Testis (tissue), 3 donors: ENCODE data around the gene ARHGAP23. TPM values are rescaled to one million over a fixed set of nuclear protein-coding genes. Genes with fewer than 3 reads are reported as not detected.

Experiments
- DNase-seq: peaks from one replicate; pipeline ENCODE4 v3.0.0-alpha.2; 2019
- H3K27ac ChIP-seq, 2 donors: fragments of 200-600 bp; sonication (generic); one replicate each; pipeline ENCODE4 v1.5.1; 2019
- H3K27me3 ChIP-seq: fragments of 200-600 bp; sonication (generic); one replicate; pipeline ENCODE4 v1.5.1; 2019
- H3K36me3 ChIP-seq: fragments of 200-600 bp; sonication (generic); one replicate; pipeline ENCODE4 v1.5.1; 2017; ENCODE audit warnings: low read depth; ENCODE audit errors: missing control alignments
- H3K4me1 ChIP-seq: fragments of 200-600 bp; sonication (generic); one replicate; pipeline ENCODE4 v1.5.1; 2019
- H3K4me3 ChIP-seq, 2 donors: fragments of 200-600 bp; sonication (generic); one replicate each; pipeline ENCODE4 v1.5.1; 2017 to 2019
- H3K9me3 ChIP-seq: fragments of 200-600 bp; sonication (generic); one replicate; pipeline ENCODE4 v1.5.1; 2017
- CTCF ChIP-seq, 3 experiments: fragments of 450-650 bp in 2 of 3; fragments of 200-600 bp in 1 of 3; sonication (generic) in 1 of 3; IDR thresholded peaks; one replicate each; pipeline ENCODE4 v1.5.1; 2016 to 2019; ENCODE audit warnings: antibody characterized with exemption in 3 of 3, mild to moderate bottlenecking in 2 of 3, moderate library complexity in 1 of 3
- POLR2A ChIP-seq: fragments of 450-650 bp; IDR thresholded peaks from one replicate; pipeline ENCODE4 v1.6.1; 2017; ENCODE audit warnings: antibody characterized with exemption, mild to moderate bottlenecking, moderate library complexity
- WGBS, 2 donors: methylation state at CpG; one replicate each; pipeline ENCODE4 v1.1.5; 2018; 5-methylcytosine and 5-hydroxymethylcytosine counted together
- intact Hi-C: fragments of 100-400 bp; cut with DNase I; formaldehyde crosslinking; loops from one replicate; pipeline ENCODE4 v1.15.1; 2023; ENCODE audit warnings: low total_unique reads
- polyA plus RNA-seq: library from polyadenylated mRNA; stranded (reverse); fragments of 350-450 nt; fragmentation: Illumina TruSeq; extraction: RNeasy Lipid Tissue Mini Kit (QIAGEN cat#74804); gene quantifications from one replicate; pipeline ENCODE4 v1.2.3, GENCODE V29; 2014; ENCODE audit warnings: low read depth, low replicate concordance; ENCODE audit not compliant: insufficient read depth
- total RNA-seq, 2 donors: library from RNA; depleted of rRNA; stranded (reverse); fragments of >200 nt; gene quantifications; one replicate each; pipeline ENCODE4 v1.2.3, GENCODE V29; 2016

Gene ARHGAP23
- total and polyA plus RNA-seq, 3 donors from 2014 or later, result 78.0 to 235 (median 146) TPM

- no peak for DNase-seq
- peaks cover 25% of the 10 kb centered on the region for H3K4me1 ChIP-seq
- no peak overlapping the region for H3K27ac ChIP-seq
- H3K9me3 ChIP-seq, result no peaks in the 10 kb centered on the region
- WGBS, 2 donors, result 67% methylated on average over 7 of the region's 7 CpGs; no CpG with 5 or more reads in 1 of the 2 donors
- no peak overlapping the region for H3K4me3 ChIP-seq
- intact Hi-C loops, result no loop called here
- H3K27me3 ChIP-seq, result no peaks in the 10 kb centered on the region
- H3K36me3 ChIP-seq, result no peaks in the 10 kb centered on the region
- TF ChIP-seq POLR2A (no peak), CTCF (IDR thresholded peaks at IDR 0.05) (no peak)
Observed at GRCh38 chr17:38443356-38444031, 15.2 kb downstream of the ARHGAP23 start.

DNA sequence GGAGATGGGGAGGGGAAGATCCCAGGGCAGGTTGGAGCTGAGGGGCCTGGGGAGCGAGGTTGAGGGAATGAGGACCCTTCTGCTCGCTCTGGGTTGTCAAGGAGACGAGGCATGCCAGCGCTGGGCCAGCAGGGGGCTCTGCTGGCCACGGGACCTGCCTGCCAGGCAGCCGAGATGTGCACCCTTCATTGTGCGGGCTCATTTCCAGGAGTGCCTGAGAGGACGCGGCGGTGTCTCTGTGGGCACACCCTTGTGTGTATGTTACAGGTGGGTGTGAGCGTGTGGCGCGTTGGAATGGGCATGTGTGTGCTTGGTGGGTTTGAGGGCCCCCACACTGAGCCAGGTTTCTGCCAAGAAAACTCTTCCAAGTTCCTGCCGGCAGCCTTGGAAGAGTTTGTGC is 15.9 kb downstream of the ARHGAP23 start:
- WGBS, 2 donors, result 22 to 39% methylated on average over 11 to 14 of the region's 14 CpGs
- Histone ChIP-seq H3K36me3 (no peaks in the 10 kb centered on the region), H3K27me3 (no peaks in the 10 kb centered on the region), H3K4me3 (no peak overlapping the region), H3K4me1 (peaks cover 25% of the 10 kb centered on the region), H3K27ac (no peak overlapping the region), H3K9me3 (no peaks in the 10 kb centered on the region)
- TF ChIP-seq CTCF (IDR thresholded peaks at IDR 0.05) (peak; percentile 66 to 77 (median 69)), POLR2A (no peak)
- peak; percentile 80 for DNase-seq
- intact Hi-C loops, result no loop called here

GRCh38 chr17:38447502-38448085 is 19.3 kb downstream of the ARHGAP23 start:
- H3K9me3 ChIP-seq, result no peaks in the 10 kb centered on the region
- no peaks in the 10 kb centered on the region for H3K27me3 ChIP-seq
- TF ChIP-seq CTCF (IDR thresholded peaks at IDR 0.05) (no peak), POLR2A (no peak)
- intact Hi-C loops, result no loop called here
- no peak overlapping the region for H3K27ac ChIP-seq
- DNase-seq, result no peak
- peaks cover 33% of the 10 kb centered on the region for H3K4me1 ChIP-seq
- no peak overlapping the region for H3K4me3 ChIP-seq
- 70 to 73% methylated on average over 2 of the region's 2 CpGs for WGBS, 2 donors
- no peaks in the 10 kb centered on the region for H3K36me3 ChIP-seq

DNA sequence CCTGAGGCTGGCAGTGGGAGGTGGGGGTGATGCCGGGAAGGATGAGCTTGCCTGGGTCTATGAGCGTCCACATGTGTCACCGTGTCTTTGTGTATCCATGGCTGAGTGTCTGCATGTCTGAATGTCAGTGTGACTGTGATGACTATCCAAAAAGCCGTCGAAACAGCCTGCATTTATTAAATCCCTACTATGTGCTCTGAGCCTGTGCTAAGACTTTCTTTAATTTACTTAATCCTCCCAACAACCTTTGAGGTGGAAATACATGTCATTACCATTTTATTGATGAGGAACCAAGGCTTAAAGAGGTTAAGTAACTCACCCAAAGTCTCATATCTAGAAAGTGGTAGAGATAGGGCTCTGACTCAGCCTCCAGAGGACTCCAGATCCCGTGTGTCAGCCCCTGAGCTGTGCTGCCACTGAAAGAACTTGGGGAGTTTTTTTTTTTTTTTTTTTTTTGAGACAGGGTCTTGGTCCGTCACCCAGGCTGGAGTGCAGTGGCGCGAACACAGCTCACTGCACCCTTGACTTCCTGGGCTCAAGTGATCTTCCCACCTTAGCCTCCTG is 20.0 kb downstream of the ARHGAP23 start:
- Histone ChIP-seq H3K4me1 (peaks cover 31% of the 10 kb centered on the region), H3K27me3 (no peaks in the 10 kb centered on the region), H3K9me3 (no peaks in the 10 kb centered on the region), H3K4me3 (no peak overlapping the region), H3K36me3 (no peaks in the 10 kb centered on the region), H3K27ac (no peak overlapping the region)
- DNase-seq, result no peak
- TF ChIP-seq POLR2A (no peak), CTCF (IDR thresholded peaks at IDR 0.05) (no peak)
- intact Hi-C loops, result no loop called here
- WGBS, 2 donors, result 75 to 78% methylated on average over 9 of the region's 9 CpGs
